H9 (cell line): ENCODE measurements around the gene NFKB2. TPM values are rescaled to one million over a fixed set of nuclear protein-coding genes. Genes with fewer than 3 reads are reported as not detected.

Experiments used
- DNase-seq: peaks from one replicate; pipeline ENCODE4 v3.0.0-alpha.2; 2017
- H2AFZ ChIP-seq: one replicate; pipeline ENCODE4 v1.6.1; 2013; ENCODE audit warnings: mild to moderate bottlenecking, low read length, control low read depth, moderate library complexity
- H2AK5ac ChIP-seq: 2 replicates; pipeline ENCODE4 v1.6.1; 2013; ENCODE audit warnings: low read length, control low read depth, mixed read lengths; ENCODE audit not compliant: insufficient read length
- H2BK120ac ChIP-seq: one replicate; pipeline ENCODE4 v1.6.1; 2013; ENCODE audit warnings: low read depth, mild to moderate bottlenecking, low read length, control low read depth, inconsistent platforms; ENCODE audit not compliant: poor library complexity, severe bottlenecking
- H2BK12ac ChIP-seq: 2 replicates; pipeline ENCODE4 v1.6.1; 2013; ENCODE audit warnings: low read length, control low read depth, mixed read lengths, low read depth; ENCODE audit not compliant: insufficient read length
- H2BK15ac ChIP-seq: 2 replicates; pipeline ENCODE4 v1.6.1; 2013; ENCODE audit warnings: low read depth, low read length, control low read depth
- H2BK20ac ChIP-seq: one replicate; pipeline ENCODE4 v1.6.1; 2013; ENCODE audit warnings: low read depth, mild to moderate bottlenecking, low read length, control low read depth, inconsistent platforms; ENCODE audit not compliant: poor library complexity, severe bottlenecking
- H2BK5ac ChIP-seq: 2 replicates; pipeline ENCODE4 v1.6.1; 2013; ENCODE audit warnings: low read length, control low read depth, mixed read lengths; ENCODE audit not compliant: insufficient read length
- H3K14ac ChIP-seq: 2 replicates; pipeline ENCODE4 v1.6.1; 2013; ENCODE audit warnings: low read length, control low read depth; ENCODE audit not compliant: insufficient read depth
- H3K18ac ChIP-seq: 2 replicates; pipeline ENCODE4 v1.6.1; 2013; ENCODE audit warnings: low read depth, mild to moderate bottlenecking, mixed read lengths, low read length, control low read depth; ENCODE audit not compliant: insufficient read length
- H3K23ac ChIP-seq: 2 replicates; pipeline ENCODE4 v1.6.1; 2013; ENCODE audit warnings: low read length, control low read depth, mixed read lengths, low read depth; ENCODE audit not compliant: insufficient read length
- H3K23me2 ChIP-seq: 2 replicates; pipeline ENCODE4 v1.6.1; 2013; ENCODE audit warnings: low read depth, mild to moderate bottlenecking, mixed read lengths, low read length, control low read depth; ENCODE audit not compliant: insufficient read length, poor library complexity, severe bottlenecking
- H3K27ac ChIP-seq: 2 replicates; pipeline ENCODE4 v1.5.1; 2013; ENCODE audit warnings: low read length, control low read depth, mixed read lengths, low read depth; ENCODE audit not compliant: insufficient read length
- H3K27me3 ChIP-seq: 2 replicates; pipeline ENCODE4 v1.6.1; 2013; ENCODE audit warnings: low read length, control low read depth, inconsistent platforms; ENCODE audit not compliant: insufficient read depth
- H3K4ac ChIP-seq: 2 replicates; pipeline ENCODE4 v1.6.1; 2013; ENCODE audit warnings: low read depth, mild to moderate bottlenecking, control low read depth, inconsistent platforms, low read length, moderate library complexity
- H3K4me1 ChIP-seq: 2 replicates; pipeline ENCODE4 v1.6.1; 2013; ENCODE audit warnings: low read length, control low read depth, inconsistent platforms; ENCODE audit not compliant: insufficient read depth
- H3K4me2 ChIP-seq: 2 replicates; pipeline ENCODE4 v1.6.1; 2013; ENCODE audit warnings: low read length, control low read depth, mixed read lengths; ENCODE audit not compliant: insufficient read length, insufficient read depth
- H3K56ac ChIP-seq: 2 replicates; pipeline ENCODE4 v1.6.1; 2013; ENCODE audit warnings: low read depth, mild to moderate bottlenecking, mixed read lengths, low read length, control low read depth; ENCODE audit not compliant: insufficient read length
- H3K79me1 ChIP-seq: 2 replicates; pipeline ENCODE4 v1.6.1; 2013; ENCODE audit warnings: low read depth, mild to moderate bottlenecking, moderate library complexity, low read length, control low read depth, inconsistent platforms; ENCODE audit not compliant: insufficient read depth, poor library complexity, severe bottlenecking
- H3K79me2 ChIP-seq: 2 replicates; pipeline ENCODE4 v1.6.1; 2013; ENCODE audit warnings: low read length, control low read depth, inconsistent platforms; ENCODE audit not compliant: insufficient read depth
- H3K9ac ChIP-seq: 2 replicates; pipeline ENCODE4 v1.6.1; 2013; ENCODE audit warnings: low read length, control low read depth, mixed read lengths; ENCODE audit not compliant: insufficient read length; ENCODE audit errors: extremely low read depth
- H3K9me3 ChIP-seq: one replicate; pipeline ENCODE4 v1.6.1; 2013; ENCODE audit warnings: low read depth, low read length, inconsistent platforms; ENCODE audit not compliant: control insufficient read depth
- H3T11ph ChIP-seq: one replicate; pipeline ENCODE4 v1.6.1; 2013; ENCODE audit warnings: mild to moderate bottlenecking, low read length, control low read depth, inconsistent platforms
- H4K20me1 ChIP-seq: one replicate; pipeline ENCODE4 v1.6.1; 2013; ENCODE audit not compliant: control insufficient read depth, insufficient read length, insufficient read depth
- H4K5ac ChIP-seq: 2 replicates; pipeline ENCODE4 v1.6.1; 2013; ENCODE audit warnings: low read depth, mild to moderate bottlenecking, mixed read lengths, low read length, control low read depth; ENCODE audit not compliant: insufficient read length
- H4K8ac ChIP-seq: replicated peaks from 2 replicates; pipeline ENCODE4 v1.6.1; 2013; ENCODE audit warnings: low read length, control low read depth, mixed read lengths, low read depth; ENCODE audit not compliant: insufficient read length
- H4K91ac ChIP-seq: 2 replicates; pipeline ENCODE4 v1.6.1; 2013; ENCODE audit warnings: low read depth, mild to moderate bottlenecking, moderate library complexity, mixed read lengths, low read length, control low read depth; ENCODE audit not compliant: insufficient read length
- H3K27ac Mint-ChIP-seq, 3 experiments: 2 replicates in 2 of 3; 3 replicates in 1 of 3; pipeline ENCODE4 v1.8.0; 2020 to 2021; ENCODE audit warnings: mixed read lengths in 3 of 3, mild to moderate bottlenecking in 1 of 3, moderate library complexity in 1 of 3
- H3K27me3 Mint-ChIP-seq: 2 replicates; pipeline ENCODE4 v1.8.0; 2021; ENCODE audit warnings: low read depth, mild to moderate bottlenecking, moderate library complexity, mixed read lengths
- H3K36me3 Mint-ChIP-seq, 3 experiments: 2 replicates in 2 of 3; 3 replicates in 1 of 3; pipeline ENCODE4 v1.8.0; 2020 to 2021; ENCODE audit warnings: low read depth in 3 of 3, mixed read lengths in 3 of 3; ENCODE audit not compliant: insufficient read depth in 1 of 3
- H3K4me1 Mint-ChIP-seq, 2 experiments: 2 replicates each; pipeline ENCODE4 v1.8.0; 2020; ENCODE audit warnings: mixed read lengths in 2 of 2
- H3K4me3 Mint-ChIP-seq, 2 experiments: 2 replicates in 1 of 2; 3 replicates in 1 of 2; pipeline ENCODE4 v1.8.0; 2020 to 2021; ENCODE audit warnings: mild to moderate bottlenecking in 2 of 2, mixed read lengths in 2 of 2, moderate library complexity in 1 of 2
- H3K9me3 Mint-ChIP-seq, 2 experiments: 2 replicates in 1 of 2; 3 replicates in 1 of 2; pipeline ENCODE4 v1.8.0; 2020; ENCODE audit warnings: mild to moderate bottlenecking in 2 of 2, mixed read lengths in 2 of 2, moderate library complexity in 1 of 2
- WGBS: extraction: QIAGEN DNeasy Blood & Tissue Kit; methylation state at CpG from one replicate; pipeline ENCODE4 v1.1.7; 2013; ENCODE audit warnings: missing lambda C conversion rate, low lambda C conversion rate, mixed read lengths; ENCODE audit not compliant: insufficient read length; ENCODE audit errors: extremely low coverage; 5-methylcytosine and 5-hydroxymethylcytosine counted together
- total RNA-seq: library from RNA; stranded (reverse); gene quantifications from 2 replicates; pipeline ENCODE4 v1.2.1, GENCODE V29; 2021
- TF ChIP-seq, protein P1 (sequence below): fragments of 200-600 bp; sonication (generic); conservative IDR thresholded peaks from 3 replicates; pipeline ENCODE4 v1.8.0; 2021; ENCODE audit warnings: antibody characterized with exemption, mild to moderate bottlenecking

NFKB2 gene
- total RNA-seq, 1 experiment from 2014 or later: 23.7 TPM

DNA sequence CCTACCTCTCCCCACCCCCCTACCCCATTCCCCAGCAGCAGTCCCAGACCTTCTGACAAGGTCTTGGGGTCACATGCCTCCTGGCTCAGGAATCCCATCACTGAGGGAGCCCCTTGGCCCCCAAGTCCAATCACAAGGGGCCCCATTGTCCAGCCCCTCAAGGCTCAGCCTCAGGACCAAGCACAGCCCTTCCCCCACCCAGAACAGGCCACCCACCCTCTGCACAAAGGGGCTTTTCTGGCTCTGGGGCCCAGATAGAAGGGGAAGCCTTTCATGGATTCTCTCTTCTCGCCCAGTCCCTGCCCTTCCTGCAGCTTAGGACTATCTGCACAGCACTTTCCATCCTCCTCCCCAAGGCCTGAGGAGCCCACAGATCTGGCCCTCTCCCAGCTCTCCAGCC lies 29.9 kb downstream of the NFKB2 start:
- Mint-ChIP-seq H3K36me3 (peaks cover 6 to 17% (median 16%) of the 10 kb centered on the region in 3 experiments; a peak in 5 of 7 replicates), H3K4me1 (peaks cover 4 to 13% of the 10 kb centered on the region in 2 experiments; a peak in 2 of 4 replicates), H3K9me3 (no peaks in the 10 kb centered on the region), H3K27ac (no peak overlapping the region), H3K27me3 (peaks cover 12% of the 10 kb centered on the region), H3K4me3 (no peak overlapping the region)
- no peak overlapping the region for H2BK20ac ChIP-seq
- WGBS: no CpG with 5 or more reads among the region's 1 CpG
- no peak overlapping the region for H3K56ac ChIP-seq
- H4K5ac ChIP-seq: no peak overlapping the region
- H2BK12ac ChIP-seq: no peak overlapping the region
- no peak overlapping the region for H4K91ac ChIP-seq
- no peak overlapping the region for H4K8ac ChIP-seq
- H4K20me1 ChIP-seq: no peaks in the 10 kb centered on the region
- H3K4me1 ChIP-seq: no peaks in the 10 kb centered on the region; the same call in 1 of the 2 replicates
- H3K9ac ChIP-seq: no peak overlapping the region
- H3K23ac ChIP-seq: no peak overlapping the region
- H3K27ac ChIP-seq: no peak overlapping the region
- H3K9me3 ChIP-seq: no peaks in the 10 kb centered on the region
- H3K27me3 ChIP-seq: no peaks in the 10 kb centered on the region
- no peak overlapping the region for H2BK15ac ChIP-seq
- no peak overlapping the region for H2AK5ac ChIP-seq
- no peaks in the 10 kb centered on the region for H3K79me2 ChIP-seq
- no peak overlapping the region for H2AFZ ChIP-seq
- TF ChIP-seq, protein P1, sequence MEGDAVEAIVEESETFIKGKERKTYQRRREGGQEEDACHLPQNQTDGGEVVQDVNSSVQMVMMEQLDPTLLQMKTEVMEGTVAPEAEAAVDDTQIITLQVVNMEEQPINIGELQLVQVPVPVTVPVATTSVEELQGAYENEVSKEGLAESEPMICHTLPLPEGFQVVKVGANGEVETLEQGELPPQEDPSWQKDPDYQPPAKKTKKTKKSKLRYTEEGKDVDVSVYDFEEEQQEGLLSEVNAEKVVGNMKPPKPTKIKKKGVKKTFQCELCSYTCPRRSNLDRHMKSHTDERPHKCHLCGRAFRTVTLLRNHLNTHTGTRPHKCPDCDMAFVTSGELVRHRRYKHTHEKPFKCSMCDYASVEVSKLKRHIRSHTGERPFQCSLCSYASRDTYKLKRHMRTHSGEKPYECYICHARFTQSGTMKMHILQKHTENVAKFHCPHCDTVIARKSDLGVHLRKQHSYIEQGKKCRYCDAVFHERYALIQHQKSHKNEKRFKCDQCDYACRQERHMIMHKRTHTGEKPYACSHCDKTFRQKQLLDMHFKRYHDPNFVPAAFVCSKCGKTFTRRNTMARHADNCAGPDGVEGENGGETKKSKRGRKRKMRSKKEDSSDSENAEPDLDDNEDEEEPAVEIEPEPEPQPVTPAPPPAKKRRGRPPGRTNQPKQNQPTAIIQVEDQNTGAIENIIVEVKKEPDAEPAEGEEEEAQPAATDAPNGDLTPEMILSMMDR: no peak
- no peaks in the 10 kb centered on the region for H3K79me1 ChIP-seq
- H3K4ac ChIP-seq: no peak overlapping the region
- no peak overlapping the region for H3T11ph ChIP-seq
- H3K18ac ChIP-seq: no peak overlapping the region
- H3K4me2 ChIP-seq: no peak overlapping the region
- no peak for DNase-seq
- no peak overlapping the region for H2BK5ac ChIP-seq
- peaks cover 13% of the 10 kb centered on the region for H3K23me2 ChIP-seq
- no peak overlapping the region for H2BK120ac ChIP-seq
- H3K14ac ChIP-seq: no peak overlapping the region
